ENCODE measurements around the gene SYNGR4. TPM values are rescaled to one million over a fixed set of nuclear protein-coding genes. Genes with fewer than 3 reads are reported as not detected.

Gene SYNGR4
- total RNA-seq, 1 donor from 2014 or later: not detected

DNA sequence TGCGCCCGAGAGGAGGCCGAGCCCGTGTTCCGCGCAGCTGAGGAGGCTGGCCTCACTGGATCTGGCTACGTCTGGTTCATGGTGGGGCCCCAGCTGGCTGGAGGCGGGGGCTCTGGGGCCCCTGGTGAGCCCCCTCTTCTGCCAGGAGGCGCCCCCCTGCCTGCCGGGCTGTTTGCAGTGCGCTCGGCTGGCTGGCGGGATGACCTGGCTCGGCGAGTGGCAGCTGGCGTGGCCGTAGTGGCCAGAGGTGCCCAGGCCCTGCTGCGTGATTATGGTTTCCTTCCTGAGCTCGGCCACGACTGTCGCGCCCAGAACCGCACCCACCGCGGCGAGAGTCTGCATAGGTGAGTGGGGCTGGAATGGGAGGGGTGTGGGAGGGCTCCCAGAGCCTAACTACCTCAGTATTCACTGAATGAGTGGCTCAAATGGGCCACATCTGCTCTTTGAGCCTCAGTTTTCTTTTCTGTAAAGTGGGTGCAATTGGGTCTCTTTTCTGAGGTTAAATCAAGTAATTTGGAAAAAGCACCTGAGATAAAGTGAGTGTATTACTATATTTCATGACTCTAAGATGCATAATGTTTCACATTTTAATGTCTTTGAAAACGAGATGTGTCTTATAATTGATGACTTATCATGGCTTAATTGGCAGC is 41.0 kb downstream of the SYNGR4 start:
- H3K79me2 ChIP-seq (ENCODE audit: low read depth): no peaks in the 10 kb centered on the region
- no peak for DNase-seq (ENCODE audit: low spot score)
- Mint-ChIP-seq H3K36me3 (peaks cover 3% of the 10 kb centered on the region), H3K27ac (no peak overlapping the region), H3K9me3 (no peaks in the 10 kb centered on the region), H3K27me3 (ENCODE audit: insufficient read depth, low read depth) (peaks cover 7% of the 10 kb centered on the region), H3K4me3 (no peak overlapping the region), H3K4me1 (peaks cover 16% of the 10 kb centered on the region)
- H3K4me2 ChIP-seq: no peak overlapping the region
- H3K36me3 ChIP-seq: no peaks in the 10 kb centered on the region
- H3K4me1 ChIP-seq: no peaks in the 10 kb centered on the region
- no peak overlapping the region for H2AFZ ChIP-seq (replicated peaks)
- peaks cover 10% of the 10 kb centered on the region for H3F3A ChIP-seq (ENCODE audit: low read depth)
- no peak overlapping the region for H3K9ac ChIP-seq
- TF ChIP-seq EZH2phosphoT487 (IDR thresholded peaks at IDR 0.05) (no peak), EZH2 (IDR thresholded peaks at IDR 0.05) (no peak)
- TF ChIP-seq, protein P1, sequence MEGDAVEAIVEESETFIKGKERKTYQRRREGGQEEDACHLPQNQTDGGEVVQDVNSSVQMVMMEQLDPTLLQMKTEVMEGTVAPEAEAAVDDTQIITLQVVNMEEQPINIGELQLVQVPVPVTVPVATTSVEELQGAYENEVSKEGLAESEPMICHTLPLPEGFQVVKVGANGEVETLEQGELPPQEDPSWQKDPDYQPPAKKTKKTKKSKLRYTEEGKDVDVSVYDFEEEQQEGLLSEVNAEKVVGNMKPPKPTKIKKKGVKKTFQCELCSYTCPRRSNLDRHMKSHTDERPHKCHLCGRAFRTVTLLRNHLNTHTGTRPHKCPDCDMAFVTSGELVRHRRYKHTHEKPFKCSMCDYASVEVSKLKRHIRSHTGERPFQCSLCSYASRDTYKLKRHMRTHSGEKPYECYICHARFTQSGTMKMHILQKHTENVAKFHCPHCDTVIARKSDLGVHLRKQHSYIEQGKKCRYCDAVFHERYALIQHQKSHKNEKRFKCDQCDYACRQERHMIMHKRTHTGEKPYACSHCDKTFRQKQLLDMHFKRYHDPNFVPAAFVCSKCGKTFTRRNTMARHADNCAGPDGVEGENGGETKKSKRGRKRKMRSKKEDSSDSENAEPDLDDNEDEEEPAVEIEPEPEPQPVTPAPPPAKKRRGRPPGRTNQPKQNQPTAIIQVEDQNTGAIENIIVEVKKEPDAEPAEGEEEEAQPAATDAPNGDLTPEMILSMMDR (IDR thresholded peaks at IDR 0.05): no peak
- H3K9me3 ChIP-seq (ENCODE audit: low read depth): no peaks in the 10 kb centered on the region
- no peak overlapping the region for H3K27ac ChIP-seq
- no peak overlapping the region for H3K4me3 ChIP-seq
- no peaks in the 10 kb centered on the region for H3K27me3 ChIP-seq
- H4K20me1 ChIP-seq (ENCODE audit: low read depth): no peaks in the 10 kb centered on the region

DNA sequence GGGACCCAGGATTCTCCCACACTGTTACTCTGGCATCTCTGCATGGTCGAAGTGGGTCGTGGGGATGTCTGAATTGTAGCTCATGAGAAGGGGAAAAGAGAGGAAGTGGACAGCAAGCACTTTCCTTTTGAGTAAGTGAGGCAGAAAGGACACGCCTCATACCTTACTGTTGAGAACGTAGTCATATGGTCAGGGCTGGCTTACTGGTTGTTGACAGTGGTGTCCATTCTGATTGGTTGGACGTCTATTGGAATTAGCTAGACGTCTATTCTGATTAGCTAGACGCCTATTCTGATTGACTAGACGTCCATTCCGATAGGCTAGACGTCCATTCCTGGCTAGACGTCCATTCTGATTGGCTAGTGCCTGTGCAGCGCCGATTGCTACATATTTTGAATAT is 41.7 kb downstream of the SYNGR4 start:
- TF ChIP-seq, protein P1 (IDR thresholded peaks at IDR 0.05): no peak
- no peak for TF ChIP-seq EZH2phosphoT487 (IDR thresholded peaks at IDR 0.05)
- no peak for TF ChIP-seq EZH2 (IDR thresholded peaks at IDR 0.05)
- DNase-seq (ENCODE audit: low spot score): no peak
- H3K36me3 ChIP-seq: no peaks in the 10 kb centered on the region
- H3K27ac ChIP-seq: no peak overlapping the region
- Mint-ChIP-seq H3K27me3 (ENCODE audit: insufficient read depth, low read depth) (peaks cover 2% of the 10 kb centered on the region), H3K27ac (no peak overlapping the region), H3K9me3 (no peaks in the 10 kb centered on the region), H3K4me3 (no peak overlapping the region), H3K36me3 (peaks cover 3% of the 10 kb centered on the region), H3K4me1 (peaks cover 11% of the 10 kb centered on the region)
- no peaks in the 10 kb centered on the region for H3K79me2 ChIP-seq (ENCODE audit: low read depth)
- no peak overlapping the region for H3K4me2 ChIP-seq
- no peaks in the 10 kb centered on the region for H3K4me1 ChIP-seq
- no peaks in the 10 kb centered on the region for H3K9me3 ChIP-seq (ENCODE audit: low read depth)
- no peak overlapping the region for H2AFZ ChIP-seq (replicated peaks)
- H3K27me3 ChIP-seq: no peaks in the 10 kb centered on the region
- H3K9ac ChIP-seq: no peak overlapping the region
- H4K20me1 ChIP-seq (ENCODE audit: low read depth): no peaks in the 10 kb centered on the region
- peaks cover 7% of the 10 kb centered on the region for H3F3A ChIP-seq (ENCODE audit: low read depth)
- no peak overlapping the region for H3K4me3 ChIP-seq

DNA sequence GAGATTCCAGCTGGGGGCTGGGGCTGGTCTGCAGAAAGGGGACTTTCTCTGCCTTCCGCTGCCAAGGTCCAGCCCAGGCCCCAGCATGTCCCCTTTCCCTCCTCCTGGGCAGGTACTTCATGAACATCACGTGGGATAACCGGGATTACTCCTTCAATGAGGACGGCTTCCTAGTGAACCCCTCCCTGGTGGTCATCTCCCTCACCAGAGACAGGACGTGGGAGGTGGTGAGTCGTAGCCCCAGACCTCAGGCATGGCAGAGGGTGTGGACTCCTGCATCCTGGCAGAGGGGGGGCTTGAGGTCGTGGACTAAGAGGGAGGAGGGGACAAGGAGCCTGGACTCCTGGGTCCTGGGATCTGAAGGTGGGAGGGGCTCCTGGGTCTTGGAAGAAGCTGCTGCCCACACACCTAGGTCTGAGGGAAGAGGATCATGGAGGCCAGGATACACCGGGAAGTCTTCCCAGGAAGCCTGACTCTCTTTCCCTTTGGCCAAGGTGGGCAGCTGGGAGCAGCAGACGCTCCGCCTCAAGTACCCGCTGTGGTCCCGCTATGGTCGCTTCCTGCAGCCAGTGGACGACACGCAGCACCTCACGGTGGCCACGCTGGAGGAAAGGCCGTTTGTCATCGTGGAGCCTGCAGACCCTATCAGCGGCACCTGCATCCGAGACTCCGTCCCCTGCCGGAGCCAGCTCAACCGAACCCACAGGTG is 49.9 kb downstream of the SYNGR4 start:
- no peaks in the 10 kb centered on the region for H3K79me2 ChIP-seq (ENCODE audit: low read depth)
- H3K9ac ChIP-seq: no peak overlapping the region
- H3K9me3 Mint-ChIP-seq: no peaks in the 10 kb centered on the region
- TF ChIP-seq EZH2 (IDR thresholded peaks at IDR 0.05) (no peak), EZH2phosphoT487 (IDR thresholded peaks at IDR 0.05) (no peak)
- TF ChIP-seq, protein P1 (IDR thresholded peaks at IDR 0.05): no peak
- DNase-seq (ENCODE audit: low spot score): no peak
- peak overlapping the region; percentile 79 for H3K4me3 Mint-ChIP-seq
- H3K27ac ChIP-seq: no peak overlapping the region
- H3K36me3 Mint-ChIP-seq: no peaks in the 10 kb centered on the region
- H3K27ac Mint-ChIP-seq: no peak overlapping the region
- H3K4me1 Mint-ChIP-seq: peaks cover 34% of the 10 kb centered on the region
- peaks cover 15% of the 10 kb centered on the region for H3F3A ChIP-seq (ENCODE audit: low read depth)
- H3K27me3 ChIP-seq: peaks cover 15% of the 10 kb centered on the region
- H2AFZ ChIP-seq (replicated peaks): peak overlapping the region; percentile 32
- H3K4me2 ChIP-seq: peak overlapping the region; percentile 65
- H3K4me3 ChIP-seq: peak overlapping the region; percentile 43
- H4K20me1 ChIP-seq (ENCODE audit: low read depth): no peaks in the 10 kb centered on the region
- H3K36me3 ChIP-seq: no peaks in the 10 kb centered on the region
- H3K9me3 ChIP-seq (ENCODE audit: low read depth): no peaks in the 10 kb centered on the region
- peaks cover 14% of the 10 kb centered on the region for H3K27me3 Mint-ChIP-seq (ENCODE audit: insufficient read depth, low read depth)
- no peaks in the 10 kb centered on the region for H3K4me1 ChIP-seq

All from neural progenitor cell (in vitro differentiated cells).